OCI-LY7 (cell line): ENCODE results near the gene BACH2. TPM values are rescaled to one million over a fixed set of nuclear protein-coding genes. Genes with fewer than 3 reads are reported as not detected.

Experiments used
- BruUV-seq: library from RNA; stranded (reverse); fragments of 400-500 nt; replicated peaks from 2 replicates; lab custom pipeline; 2021; lab: Mats Ljungman, UMichigan
- CTCF ChIA-PET: fragments of 300-600 bp; sonication (Branson Sonifier 250); formaldehyde crosslinking; loops from one replicate; lab custom pipeline; 2022; ENCODE audit warnings: antibody characterized with exemption; ENCODE audit not compliant: unreplicated experiment; lab: Charles Lee
- POLR2A ChIA-PET: fragments of 300-600 bp; sonication (Branson Sonifier 250); formaldehyde crosslinking; loops from one replicate; lab custom pipeline; 2022; ENCODE audit warnings: antibody characterized with exemption; lab: Charles Lee
- DNase-seq: peaks from one replicate; pipeline ENCODE4 v3.0.0-alpha.2; 2015; ENCODE audit warnings: low spot score
- H2AFZ ChIP-seq: fragments of 200-600 bp; sonication (generic), shearing (Covaris generic); 2 replicates; pipeline ENCODE4 v1.6.1; 2014; ENCODE audit warnings: mild to moderate bottlenecking, antibody characterized with exemption, low read length, moderate library complexity
- H3K27ac ChIP-seq: fragments of 200-600 bp; sonication (generic); 2 replicates; pipeline ENCODE4 v1.5.1; 2014; ENCODE audit warnings: mixed run types, low read depth, mild to moderate bottlenecking, moderate library complexity, low read length, inconsistent platforms; ENCODE audit not compliant: poor library complexity, severe bottlenecking
- H3K36me3 ChIP-seq: fragments of 200-600 bp; sonication (generic); 2 replicates; pipeline ENCODE4 v1.6.1; 2014; ENCODE audit warnings: mild to moderate bottlenecking, antibody characterized with exemption, low read length, moderate library complexity, mixed read lengths; ENCODE audit not compliant: insufficient read depth
- H3K4me1 ChIP-seq: fragments of 200-600 bp; sonication (generic); 2 replicates; pipeline ENCODE4 v1.5.1; 2014; ENCODE audit warnings: mild to moderate bottlenecking, low read length; ENCODE audit not compliant: insufficient read depth, poor library complexity, severe bottlenecking
- H3K4me2 ChIP-seq: fragments of 200-600 bp; sonication (generic); 2 replicates; pipeline ENCODE4 v1.6.1; 2014; ENCODE audit warnings: mild to moderate bottlenecking, low read length
- H3K4me3 ChIP-seq: fragments of 200-600 bp; sonication (generic); 2 replicates; pipeline ENCODE4 v1.5.1; 2014; ENCODE audit warnings: mild to moderate bottlenecking, low read depth, low read length; ENCODE audit not compliant: poor library complexity, severe bottlenecking
- H3K79me2 ChIP-seq: fragments of 200-600 bp; sonication (generic); 2 replicates; pipeline ENCODE4 v1.6.1; 2016; ENCODE audit warnings: low read depth, mild to moderate bottlenecking, low read length, moderate library complexity, mixed read lengths; ENCODE audit not compliant: insufficient read depth
- H3K9me2 ChIP-seq: fragments of 200-600 bp; sonication (generic); 2 replicates; pipeline ENCODE4 v1.6.1; 2016; ENCODE audit warnings: mild to moderate bottlenecking, low read length, mixed read lengths; ENCODE audit not compliant: insufficient read depth
- H3K9me3 ChIP-seq: fragments of 200-600 bp; sonication (generic); 2 replicates; pipeline ENCODE4 v1.6.1; 2014; ENCODE audit warnings: mild to moderate bottlenecking, mixed run types, low read length, mixed read lengths
- H4K20me1 ChIP-seq: fragments of 200-600 bp; sonication (generic); 2 replicates; pipeline ENCODE4 v1.6.1; 2014; ENCODE audit warnings: mild to moderate bottlenecking, antibody characterized with exemption, low read length, moderate library complexity, mixed read lengths; ENCODE audit not compliant: insufficient read depth
- EZH2phosphoT487 ChIP-seq: fragments of 200-600 bp; sonication (generic); IDR thresholded peaks from 2 replicates; pipeline ENCODE4 v1.6.1; 2018; ENCODE audit warnings: low read depth, borderline replicate concordance, mild to moderate bottlenecking, mixed run types, antibody characterized with exemption, low read length, moderate library complexity, mixed read lengths
- intact Hi-C: fragments of 100-400 bp; cut with micrococcal nuclease; formaldehyde crosslinking; loops from one replicate; pipeline ENCODE4 v1.10.0; 2022; ENCODE audit not compliant: unreplicated experiment
- total RNA-seq, 2 experiments: library from RNA; depleted of rRNA in 1 of 2; stranded (reverse); fragments of >200 nt in 1 of 2; shearing (Covaris generic) in 1 of 2; gene quantifications; 2 replicates each; pipeline ENCODE4 v1.2.3, GENCODE V29; 2014 to 2022
- TF ChIP-seq, protein P1 (sequence below): fragments of 200-600 bp; sonication (generic); conservative IDR thresholded peaks from 2 replicates; pipeline ENCODE4 v1.5.1; 2014; ENCODE audit warnings: mild to moderate bottlenecking, antibody characterized with exemption, low read length, moderate library complexity, mixed read lengths

The BACH2 gene
- total RNA-seq, 2 experiments from 2014 or later = 92.0 to 163 TPM

DNA sequence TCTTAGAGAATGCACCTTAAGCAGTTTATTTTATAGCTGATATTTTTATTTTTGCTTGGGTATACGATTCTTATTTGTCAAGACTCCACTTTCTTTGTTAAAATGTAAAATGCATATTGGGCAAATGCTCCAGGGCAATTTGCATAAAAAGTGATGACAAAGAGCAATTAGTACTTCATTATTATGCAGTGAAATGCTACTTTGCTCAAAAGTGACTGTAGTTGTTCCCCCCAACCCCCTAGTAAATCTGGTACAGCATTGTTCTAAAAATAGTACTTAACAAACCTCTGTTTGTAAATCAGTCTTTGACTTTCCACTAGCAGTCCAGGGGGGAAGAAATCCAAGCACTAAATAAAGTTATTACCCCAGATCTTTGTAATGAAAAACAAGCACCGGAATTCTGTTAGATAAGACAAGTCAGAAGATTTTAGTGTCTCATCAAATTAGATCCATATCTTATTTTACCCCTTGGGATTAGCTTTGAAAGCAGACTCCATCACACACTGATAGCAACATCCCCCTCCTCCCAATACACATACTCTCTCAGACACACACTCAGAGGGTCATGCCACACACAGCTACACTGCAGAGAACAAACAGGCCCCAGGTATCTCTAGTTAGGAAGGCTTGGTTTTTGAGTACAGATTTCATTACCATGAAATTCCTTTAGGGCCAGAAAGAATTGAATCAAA lies 32.9 kb upstream of the BACH2 start:
- peaks cover 14% of the 10 kb centered on the region for H3K4me1 ChIP-seq
- intact Hi-C loops = no loop called here
- TF ChIP-seq, protein P1, sequence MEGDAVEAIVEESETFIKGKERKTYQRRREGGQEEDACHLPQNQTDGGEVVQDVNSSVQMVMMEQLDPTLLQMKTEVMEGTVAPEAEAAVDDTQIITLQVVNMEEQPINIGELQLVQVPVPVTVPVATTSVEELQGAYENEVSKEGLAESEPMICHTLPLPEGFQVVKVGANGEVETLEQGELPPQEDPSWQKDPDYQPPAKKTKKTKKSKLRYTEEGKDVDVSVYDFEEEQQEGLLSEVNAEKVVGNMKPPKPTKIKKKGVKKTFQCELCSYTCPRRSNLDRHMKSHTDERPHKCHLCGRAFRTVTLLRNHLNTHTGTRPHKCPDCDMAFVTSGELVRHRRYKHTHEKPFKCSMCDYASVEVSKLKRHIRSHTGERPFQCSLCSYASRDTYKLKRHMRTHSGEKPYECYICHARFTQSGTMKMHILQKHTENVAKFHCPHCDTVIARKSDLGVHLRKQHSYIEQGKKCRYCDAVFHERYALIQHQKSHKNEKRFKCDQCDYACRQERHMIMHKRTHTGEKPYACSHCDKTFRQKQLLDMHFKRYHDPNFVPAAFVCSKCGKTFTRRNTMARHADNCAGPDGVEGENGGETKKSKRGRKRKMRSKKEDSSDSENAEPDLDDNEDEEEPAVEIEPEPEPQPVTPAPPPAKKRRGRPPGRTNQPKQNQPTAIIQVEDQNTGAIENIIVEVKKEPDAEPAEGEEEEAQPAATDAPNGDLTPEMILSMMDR = no peak
- no peak for TF ChIP-seq EZH2phosphoT487
- no peak overlapping the region for H3K4me2 ChIP-seq
- no peaks in the 10 kb centered on the region for H4K20me1 ChIP-seq
- no peaks in the 10 kb centered on the region for H3K9me2 ChIP-seq
- ChIA-PET CTCF (no interaction called here), POLR2A (interaction anchor here (0.7 to 1.1 kb wide), 4 partner anchors 10 to 20 kb away, joined by 3 to 4 read pairs (median 3); no protein-coding TSS in a partner anchor)
- no peak overlapping the region for H3K27ac ChIP-seq
- DNase-seq = no peak
- no TSS peak for BruUV-seq
- H2AFZ ChIP-seq = no peak overlapping the region
- H3K9me3 ChIP-seq = 0 out of 2 replicates have a peak, but pooled peaks cover 8% of the 10 kb centered on the region
- no peak overlapping the region for H3K4me3 ChIP-seq
- H3K36me3 ChIP-seq = peaks cover 3% of the 10 kb centered on the region; the same call in 1 of the 2 replicates
- no peaks in the 10 kb centered on the region for H3K79me2 ChIP-seq

DNA sequence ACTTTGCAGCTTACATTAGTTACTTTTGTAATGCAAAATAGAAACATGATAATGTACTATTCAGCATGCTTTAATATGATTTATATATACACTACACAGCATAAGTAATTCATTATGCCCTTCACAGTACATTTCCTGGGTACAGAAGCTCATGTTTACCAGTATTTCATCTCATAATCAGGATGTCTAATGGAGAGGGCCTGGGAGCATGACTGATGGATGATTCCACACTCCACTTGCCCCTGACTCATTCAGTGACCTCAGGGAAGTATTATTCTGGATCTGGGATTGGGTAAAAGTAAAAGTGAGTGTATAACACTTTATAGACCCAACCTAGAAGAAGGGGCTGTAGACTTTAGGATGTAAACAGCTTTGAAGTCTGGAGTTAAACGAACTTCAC lies 31.4 kb upstream of the BACH2 start:
- Histone ChIP-seq H3K9me3 (no peaks in the 10 kb centered on the region), H3K4me3 (no peak overlapping the region), H3K4me2 (no peak overlapping the region), H4K20me1 (no peaks in the 10 kb centered on the region), H3K27ac (no peak overlapping the region), H3K79me2 (no peaks in the 10 kb centered on the region), H3K9me2 (no peaks in the 10 kb centered on the region), H3K4me1 (peaks cover 14% of the 10 kb centered on the region), H2AFZ (no peak overlapping the region), H3K36me3 (no peaks in the 10 kb centered on the region; the same call in 1 of the 2 replicates)
- intact Hi-C loops = no loop called here
- no TSS peak for BruUV-seq
- POLR2A ChIA-PET = interaction anchor here (0.7 to 1.9 kb wide), 7 partner anchors 9 to 22 kb away, joined by 3 to 9 read pairs (median 5); no protein-coding TSS in a partner anchor
- CTCF ChIA-PET = interaction anchor here (0.5 kb wide), 1 partner anchor 8 kb away, joined by 3 read pairs; no protein-coding TSS in a partner anchor
- TF ChIP-seq EZH2phosphoT487 = no peak
- TF ChIP-seq, protein P1 = no peak
- DNase-seq = no peak
